RWPE2 (cell line): ENCODE data around the gene LIPA.

Experiments
- ATAC-seq: fragments of 200-7000 bp; cut with Tn5 transposase; 3 replicates; pipeline ENCODE4 v1.9.1; 2021; ENCODE audit warnings: low read depth
- DNase-seq: peaks from one replicate; pipeline ENCODE4 v3.0.0-alpha.2; 2020; ENCODE audit warnings: low spot score
- H3K27ac ChIP-seq: fragments of 450-650 bp; 2 replicates; pipeline ENCODE4 v1.5.1; 2017; ENCODE audit warnings: mild to moderate bottlenecking; ENCODE audit not compliant: poor library complexity, severe bottlenecking
- H3K27me3 ChIP-seq: fragments of 250-450 bp; sonication (Bioruptor Pico); 2 replicates; pipeline ENCODE4 v1.5.1; 2021; ENCODE audit warnings: mild to moderate bottlenecking, moderate library complexity; ENCODE audit not compliant: insufficient read depth, poor library complexity, severe bottlenecking
- H3K36me3 ChIP-seq: fragments of 250-450 bp; sonication (Bioruptor Pico); 2 replicates; pipeline ENCODE4 v1.5.1; 2020; ENCODE audit warnings: low read depth, mild to moderate bottlenecking, moderate library complexity
- H3K4me1 ChIP-seq: fragments of 250-450 bp; sonication (Bioruptor Pico); 2 replicates; pipeline ENCODE4 v1.5.1; 2021; ENCODE audit warnings: mild to moderate bottlenecking, moderate library complexity; ENCODE audit not compliant: insufficient read depth, poor library complexity, severe bottlenecking
- H3K4me3 ChIP-seq: fragments of 250-450 bp; sonication (Bioruptor Pico); 2 replicates; pipeline ENCODE4 v1.5.1; 2021; ENCODE audit warnings: mild to moderate bottlenecking, moderate library complexity; ENCODE audit not compliant: severe bottlenecking
- H3K9me3 ChIP-seq: fragments of 250-450 bp; sonication (Bioruptor Pico); 2 replicates; pipeline ENCODE4 v1.5.1; 2021; ENCODE audit warnings: mild to moderate bottlenecking, moderate library complexity; ENCODE audit not compliant: severe bottlenecking
- CTCF ChIP-seq: fragments of 450-650 bp; IDR thresholded peaks from one replicate; pipeline ENCODE4 v1.5.1; 2017; ENCODE audit warnings: mild to moderate bottlenecking, moderate library complexity; ENCODE audit not compliant: poor library complexity, severe bottlenecking

Gene LIPA

GRCh38 chr10:89185658-89186057 is 65.9 kb downstream of the LIPA start:
- H3K36me3 ChIP-seq = no peaks in the 10 kb centered on the region
- ATAC-seq (no peak), DNase-seq (no peak)
- H3K4me3 ChIP-seq = no peak overlapping the region
- H3K27ac ChIP-seq = no peak overlapping the region
- H3K9me3 ChIP-seq = no peaks in the 10 kb centered on the region
- H3K27me3 ChIP-seq = no peaks in the 10 kb centered on the region
- no peaks in the 10 kb centered on the region for H3K4me1 ChIP-seq
- TF ChIP-seq CTCF = no peak

DNA sequence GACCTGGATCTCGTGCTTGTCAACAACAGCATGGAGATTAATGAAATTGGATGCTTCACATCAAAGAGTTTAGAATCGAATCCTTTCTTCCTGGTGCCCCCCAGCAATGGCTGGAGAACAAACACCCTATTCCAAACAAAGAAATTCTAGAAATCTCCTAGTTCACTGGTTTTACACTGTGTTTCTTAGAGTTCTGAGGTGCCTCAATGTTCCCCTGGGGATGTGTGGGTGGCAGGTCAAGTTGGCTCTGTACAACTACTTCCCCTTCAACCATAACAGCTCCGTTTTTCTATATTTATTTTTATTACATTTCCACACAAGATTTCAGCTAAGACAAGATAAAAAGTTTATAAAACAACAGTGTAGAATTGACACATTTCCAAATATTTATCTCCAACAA is 66.9 kb downstream of the LIPA start:
- no peak for TF ChIP-seq CTCF
- H3K27me3 ChIP-seq = no peaks in the 10 kb centered on the region
- H3K9me3 ChIP-seq = no peaks in the 10 kb centered on the region
- no peak for DNase-seq
- no peaks in the 10 kb centered on the region for H3K4me1 ChIP-seq
- H3K36me3 ChIP-seq = no peaks in the 10 kb centered on the region
- H3K4me3 ChIP-seq = no peak overlapping the region
- ATAC-seq = no peak
- no peak overlapping the region for H3K27ac ChIP-seq

DNA sequence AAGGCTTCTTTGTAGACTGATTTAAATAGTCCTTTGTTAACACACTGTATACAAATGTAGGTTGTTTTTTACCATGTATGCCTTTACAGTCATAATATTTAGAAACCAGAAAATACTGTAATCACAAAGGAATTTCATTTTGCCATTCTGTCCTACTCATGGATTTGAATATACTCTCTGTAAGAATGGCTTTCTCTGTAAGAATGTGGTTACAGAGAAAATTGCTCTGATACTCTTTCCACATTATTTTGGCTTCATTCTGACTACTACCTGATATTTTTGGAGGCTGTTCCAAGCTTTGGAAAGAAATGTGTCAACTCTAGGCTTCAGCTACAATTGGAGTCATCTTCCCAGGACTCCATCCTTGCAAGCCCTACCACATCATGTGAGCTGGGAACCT is 68.0 kb downstream of the LIPA start:
- no peak for TF ChIP-seq CTCF
- H3K36me3 ChIP-seq = no peaks in the 10 kb centered on the region
- H3K9me3 ChIP-seq = no peaks in the 10 kb centered on the region
- ATAC-seq (peak; percentile 23; the same call in 1 of the 3 replicates), DNase-seq (no peak)
- H3K27me3 ChIP-seq = no peaks in the 10 kb centered on the region
- H3K4me3 ChIP-seq = no peak overlapping the region
- no peak overlapping the region for H3K27ac ChIP-seq
- no peaks in the 10 kb centered on the region for H3K4me1 ChIP-seq

- no peak for TF ChIP-seq CTCF
- H3K4me1 ChIP-seq = no peaks in the 10 kb centered on the region
- no peaks in the 10 kb centered on the region for H3K36me3 ChIP-seq
- ATAC-seq (no peak), DNase-seq (no peak)
- H3K27me3 ChIP-seq = no peaks in the 10 kb centered on the region
- H3K9me3 ChIP-seq = no peaks in the 10 kb centered on the region
- H3K27ac ChIP-seq = no peak overlapping the region
- H3K4me3 ChIP-seq = no peak overlapping the region
Observed at GRCh38 chr10:89182894-89183293, 68.7 kb downstream of the LIPA start.

GRCh38 chr10:89175816-89176215 is 75.8 kb downstream of the LIPA start:
- no peak overlapping the region for H3K4me3 ChIP-seq
- H3K4me1 ChIP-seq = no peaks in the 10 kb centered on the region
- H3K36me3 ChIP-seq = no peaks in the 10 kb centered on the region
- no peak for TF ChIP-seq CTCF
- H3K27me3 ChIP-seq = no peaks in the 10 kb centered on the region
- ATAC-seq (no peak), DNase-seq (no peak)
- no peaks in the 10 kb centered on the region for H3K9me3 ChIP-seq
- H3K27ac ChIP-seq = no peak overlapping the region
